Left kidney (tissue), 2 donors: ENCODE data around the gene NEGR1. TPM values are rescaled to one million over a fixed set of nuclear protein-coding genes. Genes with fewer than 3 reads are reported as not detected.

Experiments used
- DNase-seq: peaks from one replicate; pipeline ENCODE4 v3.0.0-alpha.2; 2013
- polyA plus RNA-seq: library from polyadenylated mRNA; unstranded; fragments of 120-200 nt; gene quantifications from one replicate; pipeline ENCODE4 v1.2.1, GENCODE V29; 2013; ENCODE audit not compliant: insufficient read length

Gene NEGR1
- polyA plus RNA-seq, 1 donor: 4.9 TPM

GRCh38 chr1:71561206-71561605 lies 721.1 kb downstream of the NEGR1 start:
- no peak for DNase-seq

GRCh38 chr1:71559880-71560279 lies 722.5 kb downstream of the NEGR1 start:
- DNase-seq: no peak

- no peak for DNase-seq
These were observed 725.2 kb downstream of the NEGR1 start for GRCh38 chr1:71557138-71557537.

- DNase-seq: no peak
These were observed 733.9 kb downstream of the NEGR1 start for GRCh38 chr1:71548398-71548890.

- no peak for DNase-seq
These were observed 740.2 kb downstream of the NEGR1 start for GRCh38 chr1:71542155-71542554.

GRCh38 chr1:71533950-71534349 lies 748.4 kb downstream of the NEGR1 start:
- DNase-seq: no peak

- no peak for DNase-seq
These were observed 750.0 kb downstream of the NEGR1 start for GRCh38 chr1:71532343-71532742.

GRCh38 chr1:71526824-71527223 lies 755.5 kb downstream of the NEGR1 start:
- no peak for DNase-seq

- no peak for DNase-seq
These were observed 759.6 kb downstream of the NEGR1 start for GRCh38 chr1:71522721-71523120.

- DNase-seq: peak; percentile 25
These were observed 760.6 kb downstream of the NEGR1 start for GRCh38 chr1:71521655-71522264.

- no peak for DNase-seq
These were observed 770.8 kb downstream of the NEGR1 start for GRCh38 chr1:71511505-71511904.

- DNase-seq: no peak
These were observed 771.6 kb downstream of the NEGR1 start for GRCh38 chr1:71510725-71511124.

- no peak for DNase-seq
These were observed 773.2 kb downstream of the NEGR1 start for GRCh38 chr1:71509051-71509595.

- no peak for DNase-seq
These were observed 780.3 kb downstream of the NEGR1 start for GRCh38 chr1:71502006-71502405.

- no peak for DNase-seq
These were observed 783.8 kb downstream of the NEGR1 start for GRCh38 chr1:71498542-71498941.

GRCh38 chr1:71494163-71494562 lies 788.2 kb downstream of the NEGR1 start:
- DNase-seq: no peak

GRCh38 chr1:71492298-71493041 lies 789.9 kb downstream of the NEGR1 start:
- DNase-seq: no peak

- no peak for DNase-seq
These were observed 791.9 kb downstream of the NEGR1 start for GRCh38 chr1:71490432-71490831.

GRCh38 chr1:71488555-71489252 lies 793.6 kb downstream of the NEGR1 start:
- DNase-seq: no peak

- no peak for DNase-seq
These were observed 809.0 kb downstream of the NEGR1 start for GRCh38 chr1:71473331-71473730.

- no peak for DNase-seq
These were observed 817.2 kb downstream of the NEGR1 start for GRCh38 chr1:71465093-71465492.

- DNase-seq: no peak
These were observed 818.3 kb downstream of the NEGR1 start for GRCh38 chr1:71464016-71464415.

- DNase-seq: no peak
These were observed 819.2 kb downstream of the NEGR1 start for GRCh38 chr1:71463144-71463543.
